Suppressor macrophage (primary cell): ENCODE results near the gene MAZ.
A peak's percentile ranks its signal among the peaks of the same experiment; 100 is the strongest.

ENCODE experiments used
- DNase-seq, 4 experiments: peaks; one replicate each; pipeline ENCODE4 v3.0.0-alpha.2; 2020 to 2022

The MAZ gene

GRCh38 chr16:29809850-29810698, 3.7 kb downstream of the MAZ start:
- DNase-seq = no peak

- no peak for DNase-seq
Observed at GRCh38 chr16:29810699-29811169, 4.4 kb downstream of the MAZ start.

GRCh38 chr16:29811170-29811895, 5.0 kb downstream of the MAZ start:
- peak; percentile 90 to 95 (median 94) for DNase-seq

- DNase-seq = peak in 3 of 4 experiments; percentile 30 to 51 (median 41)
Observed at GRCh38 chr16:29811896-29812665, 5.8 kb downstream of the MAZ start, which contains the start of gene PRRT2. Gene PRRT2 (plus strand): TSS chr16:29812193. CDS start chr16:29813055, 862 bp downstream.

- no peak for DNase-seq
Observed at GRCh38 chr16:29812754-29813643, 6.7 kb downstream of the MAZ start.

GRCh38 chr16:29813644-29814562, 7.6 kb downstream of the MAZ start:
- DNase-seq = no peak

- DNase-seq = no peak
Observed at GRCh38 chr16:29814592-29814991, 8.3 kb downstream of the MAZ start.

GRCh38 chr16:29815032-29815721, 8.8 kb downstream of the MAZ start:
- DNase-seq = peak in 1 of 4 experiments; percentile 14

GRCh38 chr16:29815793-29816693, 9.7 kb downstream of the MAZ start, which contains the start of gene PAGR1:
Gene PAGR1 (plus strand): TSS chr16:29816152. CDS start chr16:29816526, 374 bp downstream.
- peak; percentile 99 to 100 (median 100) for DNase-seq

GRCh38 chr16:29816694-29817441, 10.5 kb downstream of the MAZ start:
- DNase-seq = peak; percentile 74 to 91 (median 86)

- DNase-seq = no peak
Observed at GRCh38 chr16:29818082-29818481, 11.8 kb downstream of the MAZ start.

GRCh38 chr16:29819506-29819905, 13.2 kb downstream of the MAZ start:
- no peak for DNase-seq

- DNase-seq = peak; percentile 74 to 88 (median 82)
Observed at GRCh38 chr16:29820271-29820701, 14.0 kb downstream of the MAZ start, which contains the start of gene MVP. Gene MVP (plus strand): TSS chr16:29820462. CDS start chr16:29830550, 10,088 bp downstream.

- peak in 3 of 4 experiments; percentile 33 to 63 (median 50) for DNase-seq
Observed at GRCh38 chr16:29820730-29821642, 14.7 kb downstream of the MAZ start.

- no peak for DNase-seq
Observed at GRCh38 chr16:29821643-29822115, 15.3 kb downstream of the MAZ start.

GRCh38 chr16:29824589-29825144, 18.3 kb downstream of the MAZ start:
- no peak for DNase-seq
